Omental fat pad (tissue), 4 donors: ENCODE data around the gene SPAG5. TPM values are rescaled to one million over a fixed set of nuclear protein-coding genes. Genes with fewer than 3 reads are reported as not detected.

ENCODE experiments used
- ATAC-seq: fragments of 150-250 bp; one replicate; pipeline ENCODE4 v1.9.1; 2016; ENCODE audit warnings: mild to moderate bottlenecking, moderate library complexity; ENCODE audit not compliant: low FRiP score
- DNase-seq: peaks from one replicate; pipeline ENCODE4 v3.0.0-alpha.2; 2019; ENCODE audit warnings: low spot score
- total RNA-seq, 4 donors: library from RNA; depleted of rRNA; stranded (reverse); fragments of >200 nt; gene quantifications; one replicate each; pipeline ENCODE4 v1.1.0, GENCODE V29; 2016
- TF ChIP-seq, protein P1 (sequence below), 3 donors: fragments of 450-650 bp; IDR thresholded peaks; one replicate each; pipeline ENCODE4 v1.5.1; 2016 to 2017; ENCODE audit warnings: antibody characterized with exemption in 3 of 3, mild to moderate bottlenecking in 3 of 3, moderate library complexity in 2 of 3

The SPAG5 gene
- total RNA-seq, 4 donors from 2014 or later = 0.50 to 12.0 (median 4.5) TPM

- DNase-seq (no peak), ATAC-seq (no peak)
- TF ChIP-seq, protein P1, sequence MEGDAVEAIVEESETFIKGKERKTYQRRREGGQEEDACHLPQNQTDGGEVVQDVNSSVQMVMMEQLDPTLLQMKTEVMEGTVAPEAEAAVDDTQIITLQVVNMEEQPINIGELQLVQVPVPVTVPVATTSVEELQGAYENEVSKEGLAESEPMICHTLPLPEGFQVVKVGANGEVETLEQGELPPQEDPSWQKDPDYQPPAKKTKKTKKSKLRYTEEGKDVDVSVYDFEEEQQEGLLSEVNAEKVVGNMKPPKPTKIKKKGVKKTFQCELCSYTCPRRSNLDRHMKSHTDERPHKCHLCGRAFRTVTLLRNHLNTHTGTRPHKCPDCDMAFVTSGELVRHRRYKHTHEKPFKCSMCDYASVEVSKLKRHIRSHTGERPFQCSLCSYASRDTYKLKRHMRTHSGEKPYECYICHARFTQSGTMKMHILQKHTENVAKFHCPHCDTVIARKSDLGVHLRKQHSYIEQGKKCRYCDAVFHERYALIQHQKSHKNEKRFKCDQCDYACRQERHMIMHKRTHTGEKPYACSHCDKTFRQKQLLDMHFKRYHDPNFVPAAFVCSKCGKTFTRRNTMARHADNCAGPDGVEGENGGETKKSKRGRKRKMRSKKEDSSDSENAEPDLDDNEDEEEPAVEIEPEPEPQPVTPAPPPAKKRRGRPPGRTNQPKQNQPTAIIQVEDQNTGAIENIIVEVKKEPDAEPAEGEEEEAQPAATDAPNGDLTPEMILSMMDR (IDR thresholded peaks at IDR 0.05) = no peak
Measured at GRCh38 chr17:28544402-28545140, 54.3 kb downstream of the SPAG5 start.

DNA sequence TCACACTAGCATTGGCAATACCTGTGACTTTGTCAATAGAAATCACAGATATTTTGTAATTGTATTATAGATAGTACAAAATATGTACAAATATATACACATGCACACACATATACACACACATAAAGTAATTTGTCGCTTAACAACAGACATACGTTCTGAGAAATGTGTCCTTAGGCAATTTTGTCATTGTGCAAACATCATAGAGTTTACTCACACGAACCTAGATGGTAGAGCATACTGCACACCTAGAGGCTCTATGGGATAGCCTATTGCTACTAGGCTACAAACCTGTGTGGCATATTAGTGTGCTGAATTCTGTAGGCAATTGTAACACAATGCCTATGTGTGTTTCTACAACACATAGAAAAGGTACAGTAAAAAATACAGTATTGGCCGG lies 57.4 kb downstream of the SPAG5 start:
- ATAC-seq (no peak), DNase-seq (no peak)
- TF ChIP-seq, protein P1 (IDR thresholded peaks at IDR 0.05) = no peak

- DNase-seq (no peak), ATAC-seq (no peak)
- TF ChIP-seq, protein P1 (IDR thresholded peaks at IDR 0.05) = no peak
Measured at GRCh38 chr17:28540231-28540630, 58.6 kb downstream of the SPAG5 start.

- ATAC-seq (no peak), DNase-seq (no peak)
- TF ChIP-seq, protein P1 (IDR thresholded peaks at IDR 0.05) = no peak
Measured at GRCh38 chr17:28538296-28538895, 60.4 kb downstream of the SPAG5 start.

- ATAC-seq (no peak), DNase-seq (no peak)
Measured at GRCh38 chr17:28537219-28537610, 61.6 kb downstream of the SPAG5 start.

GRCh38 chr17:28536532-28537218 lies 62.1 kb downstream of the SPAG5 start:
- no peak for DNase-seq
- ATAC-seq = no peak
- TF ChIP-seq, protein P1 (IDR thresholded peaks at IDR 0.05) = no peak

More at GRCh38 chr17:28537219-28537610, 61.6 kb downstream of the SPAG5 start:
- TF ChIP-seq, protein P1 (IDR thresholded peaks at IDR 0.05) = no peak
